GM12801 (cell line): ENCODE data around the gene FAF1.

Source experiments
- CTCF ChIP-seq: IDR thresholded peaks from one replicate; pipeline ENCODE4 v1.5.1; 2011; ENCODE audit warnings: control low read depth; ENCODE audit not compliant: insufficient read length; ENCODE audit errors: extremely low read depth

FAF1 gene

DNA sequence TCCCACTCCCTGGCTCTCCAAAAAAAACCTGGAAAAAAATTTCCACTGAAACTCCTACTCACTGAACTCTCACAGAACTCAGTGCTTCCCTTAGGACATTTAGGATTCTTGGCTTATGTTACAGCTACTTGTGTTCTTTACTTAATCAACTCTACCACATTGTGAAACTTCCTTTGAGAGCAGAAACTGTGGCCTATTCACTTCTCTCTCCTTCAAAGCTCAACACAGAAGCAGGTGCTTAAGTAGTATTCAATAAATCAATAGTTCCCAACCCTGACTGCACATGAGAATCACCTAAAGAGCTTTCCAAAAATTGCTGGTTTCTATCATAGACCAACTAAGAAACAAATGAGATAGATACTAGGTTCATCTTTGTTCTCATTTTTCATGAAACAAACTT lies 468.9 kb downstream of the FAF1 start:
- no peak for TF ChIP-seq CTCF

- TF ChIP-seq CTCF: no peak
Observed at GRCh38 chr1:50490640-50491039, 469.4 kb downstream of the FAF1 start.

DNA sequence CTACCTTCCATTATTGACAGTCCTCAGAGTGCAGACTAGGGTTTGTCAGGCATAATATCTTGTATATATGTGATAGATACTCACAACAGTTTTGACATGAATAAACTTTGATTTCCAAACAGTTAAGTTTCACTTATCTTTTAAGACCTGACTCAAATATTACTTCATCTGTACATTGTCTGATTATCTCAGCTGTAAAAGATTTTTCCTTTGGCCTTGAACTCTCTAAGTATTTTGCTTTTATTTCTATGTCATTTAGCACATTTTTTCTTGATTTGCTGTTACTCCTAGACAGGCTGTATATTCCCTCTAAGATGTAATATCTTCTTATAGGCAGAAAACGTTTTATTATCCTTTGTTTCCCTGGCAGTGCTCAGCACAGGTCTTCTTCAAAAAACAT lies 471.2 kb downstream of the FAF1 start:
- no peak for TF ChIP-seq CTCF

DNA sequence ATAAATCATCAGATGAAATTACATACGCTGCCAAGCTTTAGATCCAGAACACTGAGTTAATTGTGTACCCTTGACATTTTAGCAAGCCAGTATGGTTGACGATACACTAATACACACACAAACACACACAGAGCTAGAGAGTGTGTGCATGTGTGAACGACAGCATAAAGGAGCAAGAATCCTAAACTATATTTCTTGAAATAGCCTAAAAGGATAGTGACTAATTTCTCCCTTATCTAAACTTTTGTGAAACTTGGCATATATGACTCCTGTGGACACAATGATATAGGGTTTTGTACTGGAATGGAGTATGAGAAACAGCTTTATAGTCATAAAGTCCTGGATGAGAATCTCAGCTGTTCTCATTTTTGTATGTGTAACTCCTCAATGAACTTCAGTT lies 471.7 kb downstream of the FAF1 start:
- TF ChIP-seq CTCF: no peak

DNA sequence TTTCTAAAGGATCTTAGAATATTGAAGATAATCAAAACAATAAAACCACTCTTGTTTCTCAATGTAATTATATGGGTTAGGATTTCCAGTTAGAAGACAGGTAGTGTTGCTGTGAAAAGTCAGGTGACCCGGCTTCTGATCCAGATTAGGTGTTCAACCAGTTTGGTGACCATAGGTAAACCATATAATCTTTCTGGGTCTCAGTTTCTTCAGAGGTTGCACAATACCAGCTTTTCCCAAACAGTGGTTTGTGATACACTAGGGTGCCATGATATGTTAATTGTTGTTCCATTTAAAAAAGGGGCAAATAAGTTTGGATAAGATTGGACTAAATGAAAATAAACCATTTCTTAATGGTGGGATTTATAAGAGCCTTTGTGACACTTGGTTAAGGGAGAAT lies 472.3 kb downstream of the FAF1 start:
- no peak for TF ChIP-seq CTCF

GRCh38 chr1:50481142-50481736 lies 478.8 kb downstream of the FAF1 start:
- no peak for TF ChIP-seq CTCF

DNA sequence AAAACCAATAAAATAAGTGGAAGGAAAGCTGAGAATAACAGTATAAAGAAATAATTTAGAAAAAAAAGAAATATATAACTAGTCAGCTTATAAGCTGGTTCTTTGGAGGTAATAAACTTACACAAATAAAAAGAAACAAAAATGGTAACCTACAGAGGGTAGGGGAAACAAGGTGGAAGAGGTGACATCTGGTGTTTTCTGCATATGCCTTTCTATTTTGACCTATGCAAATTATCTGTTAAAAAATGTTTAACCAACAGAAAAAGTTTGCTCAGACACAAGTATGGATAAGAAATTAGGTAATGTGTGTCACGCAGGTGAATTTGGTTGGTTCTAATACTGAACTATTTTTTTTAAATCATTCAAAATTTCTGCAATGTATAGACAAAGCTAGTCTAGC lies 483.3 kb downstream of the FAF1 start:
- TF ChIP-seq CTCF: no peak
